ENCODE measurements around the gene PITPNC1.
"Not testable (repeated sequence)": the region's sequence is repeated elsewhere in the genome, so short reads cannot be mapped to it uniquely, and the experiment has no call there.

Gene PITPNC1

DNA sequence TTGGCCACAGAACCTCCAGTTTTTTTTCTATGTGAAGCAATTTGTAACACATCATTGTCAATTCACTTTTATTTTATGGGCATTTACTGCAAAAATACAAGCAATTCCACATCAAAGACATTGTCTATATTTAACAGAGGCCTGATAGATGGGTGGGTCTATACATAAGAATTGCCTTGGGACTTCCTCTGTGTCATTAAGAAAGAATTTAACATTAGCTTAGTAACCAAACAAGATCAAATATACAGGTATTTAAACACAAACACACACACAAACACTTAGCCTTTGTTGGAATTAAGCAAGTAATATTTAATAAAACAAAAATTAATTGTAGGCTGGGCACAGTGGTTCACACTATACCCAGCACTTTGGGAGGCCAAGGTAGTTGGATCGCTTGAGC, 4.3 kb upstream of the PITPNC1 start:
- no peak for DNase-seq

DNA sequence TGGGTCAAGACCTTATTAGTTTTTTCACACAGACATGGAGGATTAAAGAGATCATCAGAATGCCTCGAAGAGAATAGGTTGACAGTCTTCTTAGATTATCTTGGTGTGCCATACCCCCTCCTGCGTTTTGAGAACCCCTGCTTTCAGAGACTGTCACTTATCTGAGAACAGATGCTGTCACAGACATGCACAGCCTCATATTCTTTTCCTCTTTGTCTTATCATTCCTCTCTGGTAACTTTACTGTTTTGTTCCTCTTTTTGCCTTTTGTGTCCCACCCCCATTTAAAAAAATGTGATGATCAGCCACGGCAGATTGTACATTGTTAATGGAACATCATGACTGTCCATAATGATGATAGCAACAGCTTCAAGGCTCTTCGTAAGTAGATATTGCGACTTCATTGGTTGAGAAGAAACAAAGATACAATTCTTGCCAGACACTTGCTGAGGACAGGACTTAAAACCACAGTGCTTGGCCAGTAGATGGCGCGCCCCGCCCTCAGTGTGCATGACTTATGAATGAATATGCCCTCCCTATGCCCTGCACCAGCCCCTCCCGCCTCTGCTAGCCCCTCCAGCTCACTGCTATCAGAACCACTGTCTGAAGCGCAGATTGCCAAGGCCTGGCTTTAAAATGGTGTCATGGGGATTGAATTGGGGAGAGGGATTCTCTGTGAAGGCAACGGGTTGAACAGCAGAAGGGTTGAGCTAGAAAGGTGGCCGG, 2.6 kb upstream of the PITPNC1 start:
- peak; percentile 86 for DNase-seq

DNA sequence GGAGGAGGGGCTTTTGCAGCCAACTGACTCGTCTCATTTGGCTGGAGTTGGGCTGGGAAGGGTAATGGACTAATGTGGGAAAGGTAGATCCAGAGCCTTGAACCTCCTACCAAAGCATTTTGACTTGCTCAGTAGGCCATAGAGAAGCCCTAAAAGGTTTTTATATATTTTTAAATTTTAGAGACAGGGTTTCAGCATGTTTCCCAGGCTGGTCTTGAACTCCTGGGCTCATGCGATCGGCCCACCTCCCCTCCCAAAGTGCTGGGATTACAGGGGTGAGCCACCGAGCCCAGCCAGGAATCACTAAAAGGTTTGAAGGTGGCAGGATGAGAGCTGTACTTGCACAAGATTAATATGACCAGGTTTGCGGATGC, 2.0 kb upstream of the PITPNC1 start:
- no peak for DNase-seq

DNA sequence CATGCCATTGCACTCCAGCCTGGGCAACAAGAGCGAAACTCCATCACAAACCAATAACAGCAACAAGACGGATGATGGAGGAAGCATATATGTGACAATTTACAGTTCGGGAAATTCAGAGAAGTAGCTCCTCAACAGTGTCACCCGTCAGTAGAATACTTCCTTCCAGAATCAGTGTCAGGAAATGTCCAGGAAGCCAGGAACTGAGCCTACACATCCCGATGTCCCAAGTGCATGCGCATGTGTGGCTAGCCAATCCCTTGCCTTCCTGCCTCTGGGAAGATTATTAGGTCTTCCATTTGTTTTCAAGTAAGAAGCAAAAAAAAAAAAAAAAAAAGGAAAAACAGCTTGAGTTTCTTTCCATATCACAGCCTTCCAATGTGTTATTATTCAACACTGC, 1.4 kb upstream of the PITPNC1 start:
- no peak for DNase-seq

DNA sequence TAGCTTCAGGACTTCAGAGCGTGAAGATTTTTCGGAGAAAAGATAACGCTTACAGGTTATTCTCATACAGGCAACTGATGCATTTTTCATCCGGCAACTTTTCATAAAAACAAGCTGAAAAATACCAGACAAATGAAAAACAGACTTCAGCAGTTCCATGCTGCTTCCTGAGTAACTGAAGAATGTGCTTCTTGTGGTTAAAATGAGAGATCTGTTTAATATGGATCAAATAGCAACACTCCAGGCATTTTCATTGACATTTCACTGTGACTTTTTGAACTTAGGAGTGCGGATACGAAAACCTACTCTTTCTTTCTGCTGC, 705 bp upstream of the PITPNC1 start:
- DNase-seq: no peak

DNA sequence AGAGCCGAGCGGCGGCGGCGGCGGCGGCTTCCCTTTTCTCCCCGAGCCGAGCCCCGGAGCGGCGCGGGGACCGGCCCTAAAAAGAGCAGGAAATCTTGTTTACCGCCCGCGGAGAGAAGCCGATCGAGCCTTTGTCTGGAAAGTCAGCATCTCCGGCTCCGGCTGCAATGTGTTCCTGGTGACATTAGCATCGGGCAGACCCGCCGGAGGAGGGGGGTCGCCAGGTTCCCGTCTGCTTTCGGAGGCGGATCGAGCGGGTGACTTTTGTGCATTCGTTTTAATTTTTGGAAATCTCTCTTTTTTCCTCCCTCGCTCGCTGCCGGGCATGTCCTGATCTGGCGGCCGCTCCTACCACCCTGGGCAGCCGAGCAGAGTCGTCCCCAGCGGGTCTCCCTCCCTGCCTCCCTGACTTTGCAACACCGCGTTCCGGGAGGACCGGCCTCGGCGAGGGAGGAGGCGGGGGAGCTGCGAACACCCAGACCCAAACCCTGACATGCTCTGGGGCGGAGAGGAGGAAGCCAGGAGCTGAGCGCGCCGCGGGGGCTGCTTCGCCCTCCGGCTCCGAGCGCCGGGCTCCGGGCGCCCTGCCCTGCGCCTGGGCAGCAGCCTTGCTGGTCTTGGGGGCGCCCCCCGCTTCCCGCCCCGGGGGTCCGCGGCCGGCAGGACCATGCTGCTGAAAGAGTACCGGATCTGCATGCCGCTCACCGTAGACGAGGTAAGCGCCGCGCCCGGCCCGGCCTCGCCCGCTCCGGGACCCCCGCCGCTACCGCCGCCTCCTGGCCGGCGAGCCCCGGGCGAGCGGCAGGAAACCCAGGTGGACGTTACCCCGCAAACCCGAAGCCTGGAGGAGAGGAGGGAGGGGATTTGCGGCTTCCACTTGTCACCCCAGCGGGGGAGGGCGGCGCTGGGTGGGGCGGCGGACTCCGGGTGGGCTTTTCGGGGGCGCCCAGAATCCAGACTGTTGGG, 690 bp downstream of the PITPNC1 start:
- peak; percentile 60 for DNase-seq

DNA sequence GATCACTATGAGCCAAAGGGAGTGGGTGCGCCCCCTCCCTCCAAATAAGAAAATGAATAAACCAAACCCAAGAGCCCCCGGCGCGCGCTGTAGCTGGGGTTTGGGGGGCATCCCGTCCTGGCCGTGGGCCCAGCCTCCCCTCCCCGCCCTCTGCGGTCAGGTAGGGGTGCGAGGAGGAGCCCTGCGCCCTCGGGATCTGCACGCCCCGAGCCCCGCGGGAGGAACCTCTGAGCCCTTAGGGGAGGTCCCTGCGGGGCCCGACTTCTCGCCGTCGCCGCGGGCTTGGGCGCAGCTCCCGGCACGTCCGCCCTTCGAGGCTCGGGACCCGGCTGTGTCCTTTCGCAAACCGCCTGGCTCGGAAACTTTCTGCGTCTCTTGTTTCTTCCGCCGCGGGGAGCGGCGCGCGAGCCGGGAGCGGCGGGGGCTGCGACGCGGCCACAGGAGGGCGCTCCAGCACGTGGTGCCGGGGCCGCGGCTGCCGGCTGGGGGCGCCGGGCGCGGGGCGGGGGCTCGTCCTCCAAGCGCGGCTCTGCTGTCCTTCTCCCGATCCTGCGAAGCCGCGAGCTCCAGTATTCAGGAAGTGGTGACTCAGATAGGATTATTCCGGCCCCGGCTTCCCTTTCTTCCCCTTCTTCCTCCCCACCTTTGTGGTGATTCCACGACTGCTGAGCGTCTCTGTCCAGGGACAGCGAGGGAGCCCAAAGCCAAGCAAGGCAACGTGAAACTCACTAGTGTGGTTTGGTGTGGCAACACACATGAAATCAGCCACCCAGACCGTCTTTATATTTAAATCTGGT, 1.6 kb downstream of the PITPNC1 start:
- peak; percentile 85 for DNase-seq

DNA sequence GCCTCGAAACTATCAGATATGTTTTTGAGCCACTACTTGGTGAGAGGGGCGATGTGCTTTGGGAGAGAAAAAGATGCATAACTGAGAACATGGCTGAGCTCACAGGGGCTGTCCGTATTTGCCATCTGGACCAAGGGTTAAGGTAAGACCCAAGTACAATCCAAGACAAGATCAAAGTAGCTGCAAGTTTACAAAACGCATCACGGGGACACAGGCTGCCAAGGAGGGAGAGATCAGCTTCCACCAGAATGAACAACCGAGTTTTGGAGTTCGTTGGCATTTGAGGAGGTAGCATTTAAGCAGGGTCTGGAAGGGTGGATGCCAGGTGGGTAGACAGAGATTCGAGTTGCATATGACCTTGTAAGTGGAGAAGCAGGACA, 2.2 kb downstream of the PITPNC1 start:
- DNase-seq: no peak

DNA sequence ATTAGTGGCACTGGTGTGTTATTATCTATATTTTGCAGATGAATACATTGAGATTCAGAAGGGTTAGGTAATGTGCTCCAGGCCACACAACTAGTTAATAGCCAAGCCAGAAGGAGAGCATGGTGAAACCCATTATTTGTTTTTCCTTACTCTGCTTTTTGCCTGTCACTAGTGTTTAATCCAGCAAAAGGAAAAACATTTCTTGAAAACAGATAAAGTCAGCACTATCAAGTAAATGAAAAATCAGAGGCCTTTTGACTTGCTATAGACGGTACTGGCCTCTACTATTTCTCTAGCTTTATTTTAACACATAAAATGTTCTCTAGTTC, 4.8 kb downstream of the PITPNC1 start:
- no peak for DNase-seq

DNA sequence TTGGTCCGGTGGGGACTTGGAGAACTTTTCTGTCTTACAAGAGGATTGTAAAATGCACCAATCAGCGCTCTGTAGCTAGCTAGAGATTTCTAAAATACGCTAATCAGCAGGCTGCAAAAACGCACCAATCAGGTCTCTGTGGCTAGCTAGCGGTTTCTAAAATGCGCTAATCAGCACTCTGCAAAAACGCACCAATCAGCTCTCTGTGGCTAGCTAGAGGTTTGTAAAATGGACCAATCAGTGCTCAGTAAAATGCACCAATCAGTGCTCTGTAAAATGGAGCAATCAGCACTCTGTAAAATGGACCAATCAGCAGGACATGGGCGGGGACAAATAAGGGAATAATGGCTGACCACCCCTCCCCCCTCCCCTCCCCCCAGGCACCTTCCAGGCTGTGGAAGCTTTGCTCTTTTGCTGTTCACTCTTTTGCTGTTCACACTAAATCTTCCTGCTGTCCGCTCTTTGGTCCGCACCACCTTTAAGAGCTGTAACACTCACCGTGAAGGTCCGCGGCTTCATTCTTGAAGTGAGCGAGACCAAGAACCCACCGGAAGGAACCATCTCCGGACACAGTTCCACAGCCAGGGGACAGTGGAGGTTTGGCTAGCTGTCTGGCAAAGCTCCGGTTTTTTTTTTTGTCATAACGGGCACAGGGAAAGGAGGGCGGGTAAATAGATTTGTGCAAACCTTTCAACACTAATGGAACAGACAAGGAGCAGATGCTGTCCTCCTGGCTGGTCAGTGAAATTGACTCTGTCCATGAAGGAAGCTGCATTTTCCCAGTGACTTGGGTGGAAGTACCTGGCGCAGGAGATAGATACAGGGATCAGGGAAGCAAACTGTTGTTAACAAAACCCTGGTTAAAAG, 8.3 kb downstream of the PITPNC1 start:
- DNase-seq: no peak

DNA sequence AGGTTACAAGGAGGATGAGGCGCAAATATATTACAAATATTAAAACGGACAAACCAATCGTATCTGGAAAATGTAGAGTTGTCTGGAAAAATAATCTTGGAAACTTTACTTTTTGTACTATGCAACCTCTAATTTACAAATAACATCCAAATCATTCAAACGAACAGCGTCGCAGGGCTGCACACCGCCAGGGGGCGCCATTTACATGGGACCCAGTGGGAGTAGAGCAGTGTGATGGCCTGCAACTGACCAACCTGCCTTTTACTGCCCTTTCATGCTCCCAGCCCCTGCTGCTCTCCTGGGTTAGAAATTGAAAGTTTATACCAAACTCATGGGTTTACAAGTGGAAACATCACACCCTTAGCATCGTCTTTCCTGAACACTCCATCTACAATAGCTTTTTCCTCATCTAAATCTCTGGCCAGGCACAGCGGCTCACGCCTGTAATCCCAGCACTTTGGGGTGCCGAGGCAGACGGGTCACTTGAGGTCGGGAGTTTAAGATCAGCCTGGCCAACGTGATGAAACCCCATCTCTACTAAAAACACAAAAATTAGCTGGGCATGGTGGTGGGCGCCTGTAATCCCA, 10.0 kb downstream of the PITPNC1 start:
- DNase-seq: peak; percentile 50

DNA sequence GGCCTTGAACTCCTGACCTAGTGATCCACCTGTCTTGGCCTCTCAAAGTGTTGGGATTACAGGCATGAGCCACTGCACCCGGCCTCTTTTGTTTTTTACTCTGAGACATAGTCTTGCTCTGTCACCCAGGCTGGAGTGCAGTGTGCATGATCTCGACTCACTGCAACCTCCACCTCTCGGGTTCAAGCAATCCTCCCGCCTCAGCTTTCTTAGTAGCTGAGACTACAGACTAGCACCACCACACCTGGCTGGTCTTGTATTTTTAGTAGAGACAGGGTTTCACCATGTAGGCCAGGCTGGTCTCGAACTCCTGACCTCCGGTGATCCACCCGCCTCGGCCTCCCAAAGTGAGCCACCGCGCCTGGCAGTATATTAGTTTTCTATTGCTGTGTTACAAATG, 11.5 kb downstream of the PITPNC1 start:
- DNase-seq: not testable (repeated sequence)

DNA sequence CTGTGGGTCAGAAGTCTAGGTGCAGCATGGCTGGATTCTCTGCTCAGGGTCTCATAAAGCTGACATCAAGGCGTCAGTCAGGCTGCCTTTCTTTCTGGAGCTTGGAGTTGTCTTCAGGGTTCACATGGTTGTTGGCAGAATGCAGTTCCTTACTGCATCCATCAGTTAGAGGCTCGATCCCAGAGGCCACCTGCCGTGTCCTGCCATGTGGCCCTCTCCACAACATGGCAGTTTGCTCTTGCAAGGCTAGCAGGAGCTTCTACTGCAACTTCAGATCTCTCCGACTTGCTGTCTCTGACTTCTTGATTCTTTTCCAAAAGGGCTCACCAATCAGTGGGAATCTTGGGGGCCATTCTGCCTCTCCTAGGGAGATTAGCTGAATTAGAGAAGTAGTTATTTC, 11.9 kb downstream of the PITPNC1 start:
- DNase-seq: no peak

DNA sequence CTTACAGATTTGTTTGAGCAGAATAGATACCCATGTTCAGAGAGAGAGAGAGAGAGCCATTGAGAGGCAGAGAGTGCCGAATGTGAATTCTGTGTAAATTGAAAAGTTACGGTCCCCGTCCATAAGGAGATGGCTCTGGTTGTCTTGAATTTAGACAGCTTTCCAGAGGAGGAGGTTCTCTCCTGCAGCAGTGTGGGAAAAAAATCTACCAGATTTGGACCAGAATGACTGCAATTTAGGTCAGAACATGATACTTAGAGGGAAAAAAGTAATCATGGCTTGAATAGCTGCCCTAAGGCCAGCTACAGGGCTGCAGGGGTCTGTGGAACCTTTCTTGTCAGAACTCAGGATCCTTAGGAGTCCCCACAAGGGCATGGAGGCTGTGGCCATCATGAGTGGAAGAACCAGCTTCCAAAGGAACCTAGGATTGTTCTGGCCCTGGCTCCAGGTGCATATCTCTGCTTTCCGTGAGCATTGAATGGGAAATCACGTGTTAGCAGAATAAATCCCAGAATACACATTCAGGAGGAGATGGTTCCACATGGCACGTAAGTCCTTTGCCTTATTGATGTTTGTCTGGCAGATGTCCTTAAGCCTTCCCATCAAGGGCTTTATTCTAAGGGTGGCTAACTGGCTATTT, 13.0 kb downstream of the PITPNC1 start:
- DNase-seq: no peak

DNA sequence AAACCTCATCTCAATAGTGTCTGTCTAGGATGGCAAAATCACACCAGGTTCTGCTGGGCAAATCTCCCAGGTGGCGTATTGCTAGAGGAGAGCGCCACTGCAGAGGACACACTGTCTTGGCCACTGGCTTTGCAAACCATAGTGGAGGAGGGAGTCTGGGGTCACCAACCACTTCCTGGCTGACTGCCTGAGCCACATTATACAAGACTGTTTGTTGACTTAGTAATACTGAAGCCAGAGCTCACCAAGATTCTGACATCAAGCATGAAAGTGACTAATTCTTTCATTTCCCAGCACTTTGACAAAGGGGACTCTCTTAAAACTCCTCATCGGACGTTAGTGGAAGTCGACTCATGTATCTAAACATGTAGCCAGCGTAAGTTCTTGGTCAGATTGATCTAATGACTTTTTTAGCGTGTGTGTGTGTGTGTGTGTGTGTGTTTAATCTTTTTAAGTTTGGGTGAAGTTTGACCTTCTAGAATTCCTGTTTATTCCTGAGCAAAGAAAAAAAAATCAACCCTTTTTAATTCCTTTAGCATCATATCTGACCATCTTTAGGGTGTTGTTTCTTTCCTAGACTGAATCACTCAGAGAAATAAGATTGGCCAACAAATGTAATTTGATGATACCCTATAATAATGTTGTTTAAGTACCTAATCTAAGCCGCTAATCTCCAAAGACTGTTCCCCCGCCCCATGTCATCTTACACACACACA, 13.7 kb downstream of the PITPNC1 start:
- DNase-seq: peak; percentile 20

DNA sequence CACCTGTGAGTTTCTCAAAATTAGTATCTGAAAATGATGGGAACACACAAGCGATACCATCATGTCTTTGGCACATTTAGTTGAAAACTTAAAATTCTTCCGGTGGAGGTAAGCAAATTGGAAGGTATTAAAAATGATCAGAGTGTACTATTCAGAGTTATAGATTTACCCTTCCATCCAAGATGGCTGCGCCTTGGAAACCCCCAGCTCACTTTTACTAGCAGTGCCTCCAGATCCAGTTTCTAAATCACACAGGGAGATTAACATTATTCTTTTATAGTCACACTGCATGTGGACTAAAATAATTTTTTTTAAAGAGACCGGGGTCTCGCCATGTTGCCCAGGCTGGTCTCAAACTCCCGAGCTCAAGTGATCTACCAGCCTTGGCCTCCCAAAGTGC, 15.0 kb downstream of the PITPNC1 start:
- DNase-seq: no peak

DNA sequence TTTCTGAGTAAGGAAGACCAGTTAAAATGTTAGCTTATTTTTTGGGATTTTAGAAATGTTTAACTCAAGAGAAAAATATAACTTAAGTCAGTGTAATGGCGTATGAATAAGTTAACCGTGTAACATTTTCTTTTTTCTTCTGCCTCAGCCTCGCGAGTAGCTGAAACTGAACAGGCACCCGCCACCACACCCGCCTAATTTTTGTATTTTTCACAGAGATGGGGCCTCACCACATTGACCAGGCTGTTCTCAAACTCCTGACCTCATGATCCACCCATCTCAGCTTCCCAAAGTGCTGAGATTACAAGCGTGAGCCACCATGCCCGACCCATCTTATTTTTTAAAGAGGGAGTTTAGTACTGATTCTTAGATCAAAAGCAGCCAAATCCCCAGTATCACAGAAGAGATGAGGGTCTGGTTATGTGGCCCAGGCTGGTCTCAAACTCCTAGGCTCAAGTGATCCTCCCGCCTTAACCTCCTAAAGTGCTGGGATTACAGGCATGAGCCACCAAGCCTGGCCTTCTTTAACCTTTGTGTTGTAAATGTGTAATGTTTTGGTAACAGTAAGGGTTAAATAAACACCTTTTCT, 16.8 kb downstream of the PITPNC1 start:
- no peak for DNase-seq

DNA sequence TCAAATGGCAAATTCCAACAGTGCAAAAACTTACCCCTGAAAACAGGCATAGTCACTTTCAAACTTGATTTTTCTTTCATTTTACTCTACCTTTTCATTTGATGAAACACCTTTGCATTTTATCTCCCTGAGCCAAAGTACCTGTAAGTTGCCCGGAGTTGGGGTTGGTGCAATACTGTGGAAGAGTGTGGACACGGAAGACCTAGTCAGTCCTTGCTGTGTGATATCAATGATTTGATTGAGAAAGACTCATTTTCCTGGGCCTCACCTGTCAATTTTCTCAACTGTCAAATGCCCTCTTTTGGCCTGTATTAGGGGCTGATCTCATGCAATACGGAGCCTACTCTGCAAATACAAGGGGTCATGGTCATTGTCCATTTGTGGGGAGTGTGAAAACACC, 22.6 kb downstream of the PITPNC1 start:
- no peak for DNase-seq

DNA sequence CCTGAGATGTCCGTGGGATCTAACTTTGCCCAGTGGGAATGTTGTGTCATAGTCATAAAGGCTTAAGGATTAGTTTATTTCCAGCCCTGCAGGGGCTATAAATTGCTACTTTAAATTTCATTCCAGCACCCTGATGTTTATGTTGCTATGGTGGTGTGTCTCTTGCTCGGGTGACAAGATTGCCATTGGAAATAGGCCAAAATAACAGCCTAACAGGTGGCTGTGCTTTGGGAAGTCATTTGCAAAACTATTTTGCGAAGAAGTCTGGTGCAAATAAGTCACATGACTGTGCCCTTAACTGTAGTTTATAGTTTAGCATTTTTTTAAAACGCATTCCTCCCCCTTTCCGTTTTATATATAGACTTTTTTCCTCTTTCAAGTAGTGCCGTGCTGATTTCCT, 23.1 kb downstream of the PITPNC1 start:
- peak; percentile 21 for DNase-seq

DNA sequence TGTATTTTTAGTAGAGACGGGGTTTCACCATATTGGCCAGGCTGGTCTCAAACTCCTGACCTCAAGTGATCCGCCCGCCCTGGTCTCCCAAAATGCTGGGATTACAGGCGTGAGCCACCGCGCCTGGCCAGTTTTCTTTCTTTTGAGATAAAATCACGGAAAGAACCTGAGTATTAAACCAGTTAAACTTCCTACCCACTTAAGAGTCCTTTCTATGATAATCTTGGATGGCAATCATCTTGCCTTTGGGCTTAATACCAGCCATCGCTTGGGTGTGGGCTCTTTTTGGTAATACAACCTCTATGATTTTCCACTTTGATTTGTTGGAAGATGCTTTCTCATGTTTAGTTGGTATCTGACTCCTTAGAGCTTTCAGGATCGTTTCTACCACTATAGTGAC, 24.0 kb downstream of the PITPNC1 start:
- no peak for DNase-seq

Measured in RPMI8226 (cell line).